ENCODE results near the gene KIF21B. TPM values are rescaled to one million over a fixed set of nuclear protein-coding genes. Genes with fewer than 3 reads are reported as not detected.

The KIF21B gene
- total RNA-seq, 1 experiment from 2014 or later: 0.74 TPM

- in situ Hi-C loops (cut with HindIII; ENCODE audit: low pct_unique_long_range_greater_than_20kb, low sequenced_read_pairs): no loop called here
- DNase-seq (ENCODE audit: low read depth, low spot score): no peak
These were observed 41.2 kb downstream of the KIF21B start for GRCh38 chr1:200982071-200982945.

GRCh38 chr1:200981278-200981677 lies 42.2 kb downstream of the KIF21B start:
- no peak for DNase-seq (ENCODE audit: low read depth, low spot score)
- in situ Hi-C loops (cut with HindIII; ENCODE audit: low pct_unique_long_range_greater_than_20kb, low sequenced_read_pairs): no loop called here

GRCh38 chr1:200980873-200981272 lies 42.6 kb downstream of the KIF21B start:
- in situ Hi-C loops (cut with HindIII; ENCODE audit: low pct_unique_long_range_greater_than_20kb, low sequenced_read_pairs): no loop called here

GRCh38 chr1:200980452-200980772 lies 43.1 kb downstream of the KIF21B start:
- no peak for DNase-seq (ENCODE audit: low read depth, low spot score)
- in situ Hi-C loops (cut with HindIII; ENCODE audit: low pct_unique_long_range_greater_than_20kb, low sequenced_read_pairs): no loop called here

More at GRCh38 chr1:200980873-200981272, 42.6 kb downstream of the KIF21B start:
- no peak for DNase-seq (ENCODE audit: low read depth, low spot score)

- DNase-seq (ENCODE audit: low read depth, low spot score): peak; percentile 65
- in situ Hi-C loops (cut with HindIII; ENCODE audit: low pct_unique_long_range_greater_than_20kb, low sequenced_read_pairs): no loop called here
These were observed 43.7 kb downstream of the KIF21B start for GRCh38 chr1:200979574-200980451.

GRCh38 chr1:200977071-200977754 lies 46.3 kb downstream of the KIF21B start:
- in situ Hi-C loops (cut with HindIII; ENCODE audit: low pct_unique_long_range_greater_than_20kb, low sequenced_read_pairs): no loop called here
- no peak for DNase-seq (ENCODE audit: low read depth, low spot score)

GRCh38 chr1:200976634-200977033 lies 46.9 kb downstream of the KIF21B start:
- DNase-seq (ENCODE audit: low read depth, low spot score): no peak
- in situ Hi-C loops (cut with HindIII; ENCODE audit: low pct_unique_long_range_greater_than_20kb, low sequenced_read_pairs): no loop called here

- DNase-seq (ENCODE audit: low read depth, low spot score): no peak
- in situ Hi-C loops (cut with HindIII; ENCODE audit: low pct_unique_long_range_greater_than_20kb, low sequenced_read_pairs): no loop called here
These were observed 48.1 kb downstream of the KIF21B start for GRCh38 chr1:200975458-200975857.

- in situ Hi-C loops (cut with HindIII; ENCODE audit: low pct_unique_long_range_greater_than_20kb, low sequenced_read_pairs): no loop called here
- no peak for DNase-seq (ENCODE audit: low read depth, low spot score)
These were observed 48.8 kb downstream of the KIF21B start for GRCh38 chr1:200974711-200975110.

GRCh38 chr1:200973937-200974657 lies 49.4 kb downstream of the KIF21B start:
- DNase-seq (ENCODE audit: low read depth, low spot score): no peak
- in situ Hi-C loops (cut with HindIII; ENCODE audit: low pct_unique_long_range_greater_than_20kb, low sequenced_read_pairs): no loop called here

GRCh38 chr1:200972985-200973742 lies 50.4 kb downstream of the KIF21B start:
- in situ Hi-C loops (cut with HindIII; ENCODE audit: low pct_unique_long_range_greater_than_20kb, low sequenced_read_pairs): no loop called here
- DNase-seq (ENCODE audit: low read depth, low spot score): no peak

- DNase-seq (ENCODE audit: low read depth, low spot score): peak; percentile 62
- in situ Hi-C loops (cut with HindIII; ENCODE audit: low pct_unique_long_range_greater_than_20kb, low sequenced_read_pairs): no loop called here
These were observed 51.4 kb downstream of the KIF21B start for GRCh38 chr1:200971955-200972711.

- in situ Hi-C loops (cut with HindIII; ENCODE audit: low pct_unique_long_range_greater_than_20kb, low sequenced_read_pairs): no loop called here
- no peak for DNase-seq (ENCODE audit: low read depth, low spot score)
These were observed 52.0 kb downstream of the KIF21B start for GRCh38 chr1:200971428-200971903.

GRCh38 chr1:200970771-200971427 lies 52.6 kb downstream of the KIF21B start:
- in situ Hi-C loops (cut with HindIII; ENCODE audit: low pct_unique_long_range_greater_than_20kb, low sequenced_read_pairs): no loop called here
- no peak for DNase-seq (ENCODE audit: low read depth, low spot score)

GRCh38 chr1:200969726-200970561 lies 53.6 kb downstream of the KIF21B start:
- in situ Hi-C loops (cut with HindIII; ENCODE audit: low pct_unique_long_range_greater_than_20kb, low sequenced_read_pairs): no loop called here
- DNase-seq (ENCODE audit: low read depth, low spot score): no peak
